HG02763 (cell line): ENCODE measurements around the gene TICRR.

ENCODE experiments used
- ATAC-seq: cut with Tn5 transposase; IDR thresholded peaks from one replicate; pipeline ENCODE4 v1.9.1; 2021; ENCODE audit warnings: mild to moderate bottlenecking, moderate library complexity; ENCODE audit not compliant: unreplicated experiment

TICRR gene

GRCh38 chr15:89670971-89671560, 95.8 kb downstream of the TICRR start:
- no peak for ATAC-seq

GRCh38 chr15:89671687-89672086, 96.4 kb downstream of the TICRR start:
- ATAC-seq = no peak

- ATAC-seq = no peak
Measured at GRCh38 chr15:89672221-89673164, 97.2 kb downstream of the TICRR start.

GRCh38 chr15:89673165-89673512, 97.9 kb downstream of the TICRR start:
- no peak for ATAC-seq

GRCh38 chr15:89674526-89674925, 99.3 kb downstream of the TICRR start:
- ATAC-seq = no peak

- no peak for ATAC-seq
Measured at GRCh38 chr15:89675606-89676005, 100.3 kb downstream of the TICRR start.

GRCh38 chr15:89677381-89677780, 102.1 kb downstream of the TICRR start:
- ATAC-seq = no peak
